BE2C (cell line): ENCODE data around the gene ST6GALNAC5.

Experiments used
- DNase-seq: peaks from one replicate; pipeline ENCODE4 v3.0.0-alpha.2; 2020
- H3K27me3 ChIP-seq: fragments of 250-450 bp; sonication (Bioruptor Pico); 2 replicates; pipeline ENCODE4 v1.5.1; 2020; ENCODE audit warnings: mild to moderate bottlenecking
- H3K36me3 ChIP-seq: fragments of 250-450 bp; sonication (Bioruptor Pico); 2 replicates; pipeline ENCODE4 v1.5.1; 2020; ENCODE audit warnings: mild to moderate bottlenecking
- H3K4me1 ChIP-seq: fragments of 250-450 bp; sonication (Bioruptor Pico); 2 replicates; pipeline ENCODE4 v1.5.1; 2020
- H3K4me3 ChIP-seq: 2 replicates; pipeline ENCODE4 v1.5.1; 2011; ENCODE audit warnings: low read depth, low read length
- H3K9me3 ChIP-seq: fragments of 250-450 bp; sonication (Bioruptor Pico); 2 replicates; pipeline ENCODE4 v1.5.1; 2020
- TF ChIP-seq, protein P1 (sequence below): IDR thresholded peaks from 2 replicates; pipeline ENCODE4 v1.5.1; 2012; ENCODE audit warnings: mild to moderate bottlenecking, low read depth, low read length

ST6GALNAC5 gene

DNA sequence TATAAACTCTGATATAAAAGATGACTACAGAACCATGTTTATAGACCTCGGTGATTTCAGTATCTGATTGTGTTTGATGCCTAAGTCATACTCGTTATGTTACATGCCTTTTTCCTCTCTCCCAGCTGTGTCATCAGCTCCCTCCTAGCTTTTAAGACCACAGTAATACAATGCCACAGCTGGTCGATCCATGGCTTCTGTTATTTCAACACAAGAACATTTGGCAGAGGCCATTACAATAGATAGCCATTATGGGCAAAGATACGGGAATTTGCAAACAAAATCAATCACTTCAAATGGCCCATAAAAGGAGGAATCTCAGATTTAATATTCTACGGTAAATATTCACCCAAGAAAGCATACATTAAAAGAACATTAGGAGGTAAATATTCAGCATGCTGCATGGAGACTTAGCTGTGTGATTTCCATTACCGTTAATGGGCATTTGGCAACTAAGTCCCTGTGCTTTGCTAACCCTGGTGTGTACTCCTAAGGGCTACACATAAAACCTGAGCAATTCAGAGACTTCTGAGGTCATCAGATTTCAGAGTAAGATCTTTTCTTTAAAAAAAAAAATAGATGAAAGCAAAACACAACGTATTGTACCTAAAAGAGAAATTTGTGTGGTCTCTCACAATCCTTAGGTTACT lies 198.5 kb downstream of the ST6GALNAC5 start:
- no peak for DNase-seq
- Histone ChIP-seq H3K4me3 (no peak overlapping the region), H3K4me1 (no peaks in the 10 kb centered on the region), H3K9me3 (no peaks in the 10 kb centered on the region), H3K27me3 (no peaks in the 10 kb centered on the region), H3K36me3 (no peaks in the 10 kb centered on the region)
- TF ChIP-seq, protein P1, sequence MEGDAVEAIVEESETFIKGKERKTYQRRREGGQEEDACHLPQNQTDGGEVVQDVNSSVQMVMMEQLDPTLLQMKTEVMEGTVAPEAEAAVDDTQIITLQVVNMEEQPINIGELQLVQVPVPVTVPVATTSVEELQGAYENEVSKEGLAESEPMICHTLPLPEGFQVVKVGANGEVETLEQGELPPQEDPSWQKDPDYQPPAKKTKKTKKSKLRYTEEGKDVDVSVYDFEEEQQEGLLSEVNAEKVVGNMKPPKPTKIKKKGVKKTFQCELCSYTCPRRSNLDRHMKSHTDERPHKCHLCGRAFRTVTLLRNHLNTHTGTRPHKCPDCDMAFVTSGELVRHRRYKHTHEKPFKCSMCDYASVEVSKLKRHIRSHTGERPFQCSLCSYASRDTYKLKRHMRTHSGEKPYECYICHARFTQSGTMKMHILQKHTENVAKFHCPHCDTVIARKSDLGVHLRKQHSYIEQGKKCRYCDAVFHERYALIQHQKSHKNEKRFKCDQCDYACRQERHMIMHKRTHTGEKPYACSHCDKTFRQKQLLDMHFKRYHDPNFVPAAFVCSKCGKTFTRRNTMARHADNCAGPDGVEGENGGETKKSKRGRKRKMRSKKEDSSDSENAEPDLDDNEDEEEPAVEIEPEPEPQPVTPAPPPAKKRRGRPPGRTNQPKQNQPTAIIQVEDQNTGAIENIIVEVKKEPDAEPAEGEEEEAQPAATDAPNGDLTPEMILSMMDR: no peak

GRCh38 chr1:77068013-77068412 lies 200.7 kb downstream of the ST6GALNAC5 start:
- Histone ChIP-seq H3K4me1 (no peaks in the 10 kb centered on the region), H3K9me3 (no peaks in the 10 kb centered on the region), H3K27me3 (no peaks in the 10 kb centered on the region), H3K36me3 (no peaks in the 10 kb centered on the region), H3K4me3 (no peak overlapping the region)
- DNase-seq: no peak
- TF ChIP-seq, protein P1: no peak

GRCh38 chr1:77076759-77077158 lies 209.5 kb downstream of the ST6GALNAC5 start:
- Histone ChIP-seq H3K36me3 (no peaks in the 10 kb centered on the region), H3K27me3 (no peaks in the 10 kb centered on the region), H3K4me3 (no peak overlapping the region), H3K9me3 (no peaks in the 10 kb centered on the region), H3K4me1 (no peaks in the 10 kb centered on the region)
- no peak for DNase-seq
- TF ChIP-seq, protein P1: no peak

GRCh38 chr1:77081834-77082233 lies 214.6 kb downstream of the ST6GALNAC5 start:
- Histone ChIP-seq H3K27me3 (no peaks in the 10 kb centered on the region), H3K9me3 (no peaks in the 10 kb centered on the region), H3K4me1 (no peaks in the 10 kb centered on the region), H3K4me3 (no peak overlapping the region), H3K36me3 (no peaks in the 10 kb centered on the region)
- TF ChIP-seq, protein P1: no peak
- no peak for DNase-seq

- DNase-seq: no peak
- H3K27me3 ChIP-seq: no peaks in the 10 kb centered on the region
- no peaks in the 10 kb centered on the region for H3K9me3 ChIP-seq
- TF ChIP-seq, protein P1: no peak
- H3K4me3 ChIP-seq: no peak overlapping the region
- H3K4me1 ChIP-seq: no peaks in the 10 kb centered on the region
- H3K36me3 ChIP-seq: no peaks in the 10 kb centered on the region
Observed at GRCh38 chr1:77084457-77084856, 217.2 kb downstream of the ST6GALNAC5 start.

DNA sequence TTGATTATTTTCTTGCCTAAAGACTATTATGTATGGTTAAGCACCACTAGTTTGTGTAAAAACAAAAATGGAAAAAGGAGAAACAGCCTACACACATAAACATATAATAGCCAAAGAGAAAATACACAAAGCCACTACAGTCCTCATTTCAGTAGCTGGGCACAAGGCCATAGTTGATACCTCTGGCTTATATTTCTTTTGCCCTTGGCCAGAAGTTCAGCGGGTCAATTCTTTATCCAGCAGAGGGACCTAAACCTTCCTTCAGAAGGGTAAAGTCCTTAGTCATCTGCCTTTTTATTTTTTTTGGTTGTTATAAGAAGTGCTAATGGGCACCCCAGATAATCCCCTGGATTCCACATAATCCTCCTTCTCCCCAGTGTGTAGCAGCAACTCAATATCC lies 217.8 kb downstream of the ST6GALNAC5 start:
- H3K4me3 ChIP-seq: no peak overlapping the region
- TF ChIP-seq, protein P1: no peak
- no peak for DNase-seq
- no peaks in the 10 kb centered on the region for H3K36me3 ChIP-seq
- no peaks in the 10 kb centered on the region for H3K9me3 ChIP-seq
- no peaks in the 10 kb centered on the region for H3K27me3 ChIP-seq
- H3K4me1 ChIP-seq: no peaks in the 10 kb centered on the region
